ENCODE measurements around the gene CSMD2. TPM values are rescaled to one million over a fixed set of nuclear protein-coding genes. Genes with fewer than 3 reads are reported as not detected.

Gene CSMD2
- total RNA-seq, 2 donors from 2014 or later: not detected

DNA sequence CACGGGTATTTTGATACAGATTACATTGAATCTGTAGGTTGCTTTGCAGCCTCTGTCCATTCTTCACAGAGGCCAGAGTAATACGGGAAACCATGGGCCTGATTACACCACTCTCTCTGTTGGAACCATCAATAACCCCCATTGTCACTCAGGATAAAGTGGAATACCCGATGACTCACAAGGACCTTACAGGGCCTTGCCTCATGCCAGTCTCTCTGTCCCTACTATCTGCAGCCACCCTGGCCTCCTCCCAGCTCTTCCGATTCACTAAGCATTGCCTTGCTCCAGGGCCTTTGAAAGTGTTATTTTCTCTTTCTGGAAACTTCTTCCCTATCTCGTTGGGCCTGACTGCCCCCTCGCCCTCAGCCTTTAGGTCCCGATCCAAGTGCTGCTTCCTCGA lies 239.4 kb downstream of the CSMD2 start:
- H3K4me1 Mint-ChIP-seq: no peaks in the 10 kb centered on the region
- no peak for ATAC-seq
- peaks cover 2% of the 10 kb centered on the region for H3K36me3 Mint-ChIP-seq (ENCODE audit: low read depth)
- no peak overlapping the region for H3K4me3 Mint-ChIP-seq
- H3K27me3 Mint-ChIP-seq: peaks cover 8% of the 10 kb centered on the region
- H3K9me3 ChIP-seq (ENCODE audit: control insufficient read depth, low read length, poor library complexity, severe bottlenecking): no peaks in the 10 kb centered on the region
- DNase-seq: no peak
- H3K27ac Mint-ChIP-seq: no peak overlapping the region

DNA sequence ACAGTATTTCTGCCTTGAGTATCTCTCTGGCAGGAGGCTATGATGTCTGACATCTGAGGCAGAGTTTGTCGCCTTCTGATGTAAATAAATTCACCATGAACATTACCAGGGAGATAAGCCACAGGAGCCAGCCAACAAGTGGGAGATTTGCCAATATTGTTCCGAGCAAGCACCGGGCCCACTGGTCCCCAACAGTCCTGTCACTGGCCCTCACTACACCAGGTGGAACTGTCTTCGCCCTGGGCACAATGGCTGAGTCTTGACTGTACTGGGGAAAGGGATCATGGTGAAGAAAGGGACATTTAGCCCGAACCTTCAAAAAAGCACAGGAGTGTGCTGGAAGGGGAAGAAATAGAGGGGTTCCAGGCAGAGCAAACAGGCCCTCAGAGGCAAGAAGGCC lies 243.7 kb downstream of the CSMD2 start:
- H3K9me3 ChIP-seq (ENCODE audit: control insufficient read depth, low read length, poor library complexity, severe bottlenecking): no peaks in the 10 kb centered on the region
- Mint-ChIP-seq H3K4me3 (no peak overlapping the region), H3K4me1 (no peaks in the 10 kb centered on the region), H3K27me3 (no peaks in the 10 kb centered on the region), H3K36me3 (ENCODE audit: low read depth) (no peaks in the 10 kb centered on the region), H3K27ac (no peak overlapping the region)
- ATAC-seq (no peak), DNase-seq (no peak)

DNA sequence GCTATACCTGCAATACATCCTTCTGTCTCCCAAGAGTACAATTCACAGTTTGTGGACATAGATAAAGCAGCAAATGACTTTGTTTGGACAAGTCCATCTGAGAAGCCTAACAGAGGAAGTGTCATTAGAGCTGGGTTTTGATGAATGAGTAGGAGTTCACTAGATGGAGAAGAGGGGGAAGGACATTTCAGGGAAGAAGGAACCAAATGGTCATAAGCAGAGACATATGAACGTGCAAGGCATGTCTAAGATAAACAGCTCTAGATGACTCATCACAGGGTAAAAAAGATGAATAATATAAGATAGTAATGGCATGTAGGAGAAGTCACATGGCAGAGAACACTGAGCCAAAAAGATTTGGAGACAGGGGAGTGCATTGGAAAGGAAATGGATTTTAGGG lies 246.7 kb downstream of the CSMD2 start:
- ATAC-seq (no peak), DNase-seq (no peak)
- Mint-ChIP-seq H3K36me3 (ENCODE audit: low read depth) (no peaks in the 10 kb centered on the region), H3K4me1 (no peaks in the 10 kb centered on the region), H3K27ac (no peak overlapping the region), H3K27me3 (peaks cover 19% of the 10 kb centered on the region), H3K4me3 (no peak overlapping the region)
- no peaks in the 10 kb centered on the region for H3K9me3 ChIP-seq (ENCODE audit: control insufficient read depth, low read length, poor library complexity, severe bottlenecking)

DNA sequence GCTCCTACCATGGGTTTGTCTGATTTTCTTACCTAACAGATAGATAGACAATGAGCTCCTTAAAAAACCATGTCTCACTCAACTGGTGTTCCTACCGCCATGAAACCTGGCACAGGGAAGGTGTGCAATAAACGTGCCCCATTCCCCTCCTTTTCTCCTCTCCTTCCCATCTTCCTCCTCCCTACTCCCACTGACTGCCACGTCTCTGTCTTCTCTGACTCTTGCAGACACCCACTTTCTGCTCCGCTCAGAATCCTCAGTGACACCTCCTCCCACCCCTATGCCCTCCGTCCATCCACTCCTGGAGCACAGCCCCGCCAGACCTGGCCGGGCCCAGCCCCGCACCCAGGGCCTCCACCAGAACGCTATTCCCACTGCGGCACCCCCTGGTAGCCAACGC lies 248.2 kb downstream of the CSMD2 start:
- no peaks in the 10 kb centered on the region for H3K9me3 ChIP-seq (ENCODE audit: control insufficient read depth, low read length, poor library complexity, severe bottlenecking)
- Mint-ChIP-seq H3K4me3 (no peak overlapping the region), H3K27me3 (peaks cover 30% of the 10 kb centered on the region), H3K27ac (no peak overlapping the region), H3K36me3 (ENCODE audit: low read depth) (no peaks in the 10 kb centered on the region), H3K4me1 (no peaks in the 10 kb centered on the region)
- ATAC-seq: no peak
- DNase-seq: no peak

DNA sequence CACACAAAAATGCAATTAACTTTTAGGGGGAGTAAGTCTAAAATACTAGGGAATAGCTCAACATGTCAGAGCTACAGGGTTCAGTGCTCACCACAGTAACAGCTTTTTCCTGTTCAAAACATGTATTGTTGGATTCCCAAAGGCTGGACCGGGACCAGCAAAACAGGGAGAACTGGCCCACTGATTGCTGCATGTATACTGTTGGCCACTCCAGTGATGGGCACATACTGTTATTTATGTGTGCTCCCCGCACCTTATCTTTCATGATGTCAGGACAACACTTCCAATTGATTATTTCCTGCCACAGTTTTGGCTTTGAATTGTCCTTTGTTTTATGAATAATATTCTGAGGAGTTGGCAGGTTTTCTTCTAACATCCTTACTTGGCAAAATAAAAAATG lies 250.5 kb downstream of the CSMD2 start:
- Mint-ChIP-seq H3K4me3 (no peak overlapping the region), H3K27me3 (peaks cover 38% of the 10 kb centered on the region), H3K4me1 (no peaks in the 10 kb centered on the region), H3K36me3 (ENCODE audit: low read depth) (no peaks in the 10 kb centered on the region), H3K27ac (no peak overlapping the region)
- no peak for DNase-seq
- no peak for ATAC-seq
- no peaks in the 10 kb centered on the region for H3K9me3 ChIP-seq (ENCODE audit: control insufficient read depth, low read length, poor library complexity, severe bottlenecking)

DNA sequence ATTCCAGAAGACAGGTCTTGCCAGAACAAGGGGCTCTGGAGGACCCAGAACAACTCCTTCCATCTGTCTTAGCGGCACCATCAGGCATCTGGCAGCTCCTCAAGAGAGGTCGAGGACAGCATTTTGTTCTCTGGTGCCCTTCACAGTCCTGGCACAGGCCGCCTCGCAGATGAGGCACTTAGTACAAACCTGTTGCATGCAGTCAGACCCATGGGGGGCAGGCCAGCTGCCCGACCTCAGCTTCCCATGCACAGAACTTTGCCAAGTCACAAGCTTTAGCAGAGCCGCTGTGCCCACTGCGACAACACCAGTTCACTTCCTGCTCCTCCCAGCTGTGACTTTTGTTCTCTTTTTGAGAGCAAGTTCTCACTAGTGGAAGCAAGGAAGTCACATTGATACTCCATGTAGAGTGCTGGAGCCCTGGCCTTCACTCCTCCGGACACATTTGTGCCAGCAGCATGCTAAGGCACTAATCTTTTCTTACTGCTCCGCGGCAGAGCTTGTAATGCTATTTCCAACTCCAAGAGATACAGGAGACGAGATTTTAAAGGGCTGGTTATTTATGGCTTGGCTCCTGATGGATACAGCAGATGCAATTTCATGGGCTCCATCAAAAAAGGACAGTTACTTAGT lies 256.6 kb downstream of the CSMD2 start:
- DNase-seq: no peak
- H3K36me3 Mint-ChIP-seq (ENCODE audit: low read depth): no peaks in the 10 kb centered on the region
- H3K4me1 Mint-ChIP-seq: no peaks in the 10 kb centered on the region
- no peaks in the 10 kb centered on the region for H3K9me3 ChIP-seq (ENCODE audit: control insufficient read depth, low read length, poor library complexity, severe bottlenecking)
- H3K4me3 Mint-ChIP-seq: no peak overlapping the region
- no peak for ATAC-seq
- H3K27ac Mint-ChIP-seq: no peak overlapping the region
- peaks cover 26% of the 10 kb centered on the region for H3K27me3 Mint-ChIP-seq

DNA sequence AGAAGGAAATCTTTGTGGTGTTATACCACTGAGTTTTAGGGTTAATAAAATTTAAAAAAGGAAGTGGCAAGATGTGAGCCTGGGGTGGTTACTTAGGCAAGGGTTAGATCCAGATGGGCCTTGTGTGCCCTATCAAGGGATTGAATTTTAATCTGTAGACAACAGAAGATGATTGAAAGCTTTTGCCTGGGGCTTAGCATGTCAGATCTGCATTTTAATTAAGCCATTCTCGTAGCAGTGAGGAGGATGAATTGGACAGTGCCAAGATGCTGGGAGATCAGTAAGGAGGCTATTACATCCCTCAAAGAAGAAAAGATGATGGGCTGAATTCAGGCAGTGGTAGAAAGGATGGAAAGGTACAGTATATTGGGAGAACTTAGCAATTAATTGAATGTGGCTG lies 258.9 kb downstream of the CSMD2 start:
- Mint-ChIP-seq H3K27me3 (peaks cover 18% of the 10 kb centered on the region), H3K4me3 (no peak overlapping the region), H3K36me3 (ENCODE audit: low read depth) (no peaks in the 10 kb centered on the region), H3K4me1 (no peaks in the 10 kb centered on the region), H3K27ac (no peak overlapping the region)
- no peak for ATAC-seq
- H3K9me3 ChIP-seq (ENCODE audit: control insufficient read depth, low read length, poor library complexity, severe bottlenecking): no peaks in the 10 kb centered on the region
- DNase-seq: no peak

DNA sequence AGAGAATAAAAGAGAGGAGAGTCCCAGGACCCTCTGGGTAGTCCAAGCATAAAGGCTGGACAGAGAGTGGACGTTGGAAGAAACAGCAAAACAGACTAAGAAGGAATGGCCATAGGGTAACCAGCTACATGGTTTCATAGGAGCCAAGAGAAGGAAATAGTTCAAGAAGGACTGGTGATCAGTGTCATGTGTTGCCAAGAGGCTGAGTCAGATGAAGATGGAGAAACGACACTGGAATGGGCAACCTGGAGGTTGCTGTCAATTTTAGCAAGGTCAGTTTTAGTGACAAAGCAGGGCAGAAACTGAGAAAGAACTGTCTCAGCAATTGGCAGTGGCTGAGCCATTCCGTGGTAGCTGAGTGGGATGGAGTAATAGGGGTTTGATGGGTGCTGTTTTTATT lies 259.8 kb downstream of the CSMD2 start:
- Mint-ChIP-seq H3K36me3 (ENCODE audit: low read depth) (no peaks in the 10 kb centered on the region), H3K4me1 (no peaks in the 10 kb centered on the region), H3K27me3 (peaks cover 15% of the 10 kb centered on the region), H3K27ac (no peak overlapping the region), H3K4me3 (no peak overlapping the region)
- no peak for ATAC-seq
- DNase-seq: no peak
- H3K9me3 ChIP-seq (ENCODE audit: control insufficient read depth, low read length, poor library complexity, severe bottlenecking): no peaks in the 10 kb centered on the region

DNA sequence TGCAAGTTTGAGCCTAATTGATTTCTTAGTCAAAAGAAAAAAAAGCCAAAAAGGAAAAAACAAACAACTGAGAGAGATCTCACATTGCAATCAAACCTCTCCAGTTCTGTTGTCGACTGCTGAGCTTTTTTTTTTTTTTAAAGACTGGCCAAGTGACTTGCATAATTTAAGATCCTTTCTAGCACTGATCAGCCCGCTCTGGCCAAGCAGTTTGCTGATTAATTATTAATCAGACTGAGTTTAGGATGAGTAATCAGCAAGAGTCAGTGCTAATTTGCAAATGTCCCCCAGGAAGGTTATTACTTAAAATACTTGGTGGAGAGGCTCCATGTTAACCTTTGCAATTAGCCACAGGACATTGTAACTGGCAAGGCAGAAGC lies 261.8 kb downstream of the CSMD2 start:
- Mint-ChIP-seq H3K27me3 (peaks cover 19% of the 10 kb centered on the region), H3K4me1 (no peaks in the 10 kb centered on the region), H3K36me3 (ENCODE audit: low read depth) (no peaks in the 10 kb centered on the region), H3K4me3 (no peak overlapping the region), H3K27ac (no peak overlapping the region)
- no peaks in the 10 kb centered on the region for H3K9me3 ChIP-seq (ENCODE audit: control insufficient read depth, low read length, poor library complexity, severe bottlenecking)
- no peak for DNase-seq
- ATAC-seq: no peak

DNA sequence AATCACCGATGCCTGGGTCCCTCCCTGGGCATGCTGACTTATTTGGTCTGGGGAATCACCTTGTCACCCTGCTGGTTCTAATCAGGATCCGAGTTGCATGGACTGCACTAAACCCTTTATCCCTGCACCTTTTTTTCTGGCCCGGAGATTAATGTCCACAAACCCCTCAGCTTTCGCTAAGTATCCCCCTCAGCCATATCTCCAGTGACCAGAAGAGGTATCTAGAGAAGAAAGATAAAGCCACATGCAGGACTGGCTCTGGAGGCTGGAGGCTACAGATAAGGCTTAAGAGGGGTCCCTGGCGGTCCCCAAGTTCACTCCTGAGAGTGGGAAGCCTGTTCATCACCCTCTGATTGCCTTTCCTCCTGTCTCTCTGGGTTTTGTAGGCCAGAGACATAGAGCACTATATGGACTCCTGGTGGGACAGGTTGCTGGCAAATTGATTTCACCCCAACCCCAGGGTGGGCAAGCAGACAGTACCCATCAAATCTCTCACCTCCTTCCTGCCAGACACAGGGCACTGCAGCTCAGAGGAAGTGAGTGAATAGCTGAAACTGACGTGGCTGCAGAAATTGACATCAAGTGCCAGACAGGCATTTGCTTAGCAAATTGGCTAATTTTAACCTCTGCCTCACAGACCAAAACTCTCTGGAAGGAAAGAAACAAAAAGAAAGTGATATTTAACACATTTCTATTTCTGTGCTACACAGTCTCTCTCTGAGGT lies 262.4 kb downstream of the CSMD2 start:
- no peak for DNase-seq
- no peaks in the 10 kb centered on the region for H3K9me3 ChIP-seq (ENCODE audit: control insufficient read depth, low read length, poor library complexity, severe bottlenecking)
- H3K4me1 Mint-ChIP-seq: no peaks in the 10 kb centered on the region

DNA sequence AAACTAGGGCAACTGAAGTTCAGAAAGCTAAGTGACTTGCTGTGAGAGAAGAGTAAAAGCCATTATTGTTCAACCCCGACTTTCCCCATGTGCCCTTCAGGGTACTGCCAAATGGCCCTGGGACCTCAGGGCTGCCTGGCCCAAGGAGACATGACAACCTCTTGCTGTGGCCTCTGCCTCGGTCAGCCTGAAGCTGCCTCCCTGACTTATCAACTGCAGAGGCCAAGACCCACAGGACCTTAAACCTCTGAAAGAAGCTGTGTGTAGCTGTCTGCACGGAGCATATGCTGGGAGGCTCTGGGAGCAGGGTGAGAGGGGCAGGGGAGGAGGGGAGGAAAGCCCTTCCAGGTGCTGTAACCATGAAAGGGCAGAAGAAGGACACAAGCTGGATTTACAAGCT lies 265.3 kb downstream of the CSMD2 start:
- no peaks in the 10 kb centered on the region for H3K4me1 Mint-ChIP-seq
- no peaks in the 10 kb centered on the region for H3K9me3 ChIP-seq (ENCODE audit: control insufficient read depth, low read length, poor library complexity, severe bottlenecking)
- ATAC-seq (no peak), DNase-seq (no peak)
- H3K27me3 Mint-ChIP-seq: peaks cover 25% of the 10 kb centered on the region
- no peak overlapping the region for H3K4me3 Mint-ChIP-seq
- no peak overlapping the region for H3K27ac Mint-ChIP-seq
- H3K36me3 Mint-ChIP-seq (ENCODE audit: low read depth): no peaks in the 10 kb centered on the region

More for the DNA sequence above, 262.4 kb downstream of the CSMD2 start:
- H3K4me3 Mint-ChIP-seq: no peak overlapping the region
- ATAC-seq: no peak
- H3K27me3 Mint-ChIP-seq: peaks cover 19% of the 10 kb centered on the region
- no peak overlapping the region for H3K27ac Mint-ChIP-seq
- no peaks in the 10 kb centered on the region for H3K36me3 Mint-ChIP-seq (ENCODE audit: low read depth)

DNA sequence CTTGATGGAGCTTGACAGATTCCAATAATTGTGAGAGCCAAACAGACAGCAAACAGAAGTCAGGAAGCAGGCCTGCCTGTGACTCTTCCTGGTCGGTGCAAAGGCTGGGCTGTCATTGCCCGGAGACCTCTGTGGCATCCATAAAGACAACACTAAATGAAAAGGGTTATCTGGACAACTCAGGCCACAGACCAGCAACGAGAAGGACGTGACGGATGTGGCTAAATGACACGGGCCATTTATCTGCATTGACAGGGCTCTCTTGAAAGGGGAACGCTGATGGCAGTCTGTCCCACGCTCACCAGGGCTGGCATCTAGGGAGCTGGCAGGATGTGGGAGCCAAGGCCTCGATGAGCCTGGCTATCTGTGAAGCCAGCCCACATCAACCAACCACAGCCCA lies 266.1 kb downstream of the CSMD2 start:
- Mint-ChIP-seq H3K27ac (no peak overlapping the region), H3K27me3 (peaks cover 29% of the 10 kb centered on the region), H3K4me1 (no peaks in the 10 kb centered on the region), H3K36me3 (ENCODE audit: low read depth) (no peaks in the 10 kb centered on the region), H3K4me3 (no peak overlapping the region)
- ATAC-seq: no peak
- DNase-seq: no peak
- H3K9me3 ChIP-seq (ENCODE audit: control insufficient read depth, low read length, poor library complexity, severe bottlenecking): no peaks in the 10 kb centered on the region

DNA sequence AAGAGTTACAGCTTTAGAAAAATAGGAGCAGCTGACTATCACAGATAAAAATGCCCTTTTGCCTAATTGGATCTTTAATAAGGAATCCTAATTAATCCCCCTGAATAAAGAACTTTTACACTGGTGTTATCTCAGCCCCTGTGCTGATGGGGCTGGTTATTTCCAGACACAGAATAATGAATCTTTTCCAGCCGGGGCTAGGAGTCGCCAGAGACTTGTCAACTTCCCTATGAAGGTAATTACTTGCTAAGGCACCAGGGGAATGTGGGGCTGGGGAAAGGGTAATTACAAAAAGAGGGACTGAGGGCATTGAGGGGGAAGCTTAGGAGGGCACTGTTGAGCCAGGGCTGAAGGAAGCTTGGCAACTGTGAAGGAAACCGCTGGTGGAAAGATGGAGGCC lies 266.6 kb downstream of the CSMD2 start:
- no peak overlapping the region for H3K27ac Mint-ChIP-seq
- no peaks in the 10 kb centered on the region for H3K36me3 Mint-ChIP-seq (ENCODE audit: low read depth)

DNA sequence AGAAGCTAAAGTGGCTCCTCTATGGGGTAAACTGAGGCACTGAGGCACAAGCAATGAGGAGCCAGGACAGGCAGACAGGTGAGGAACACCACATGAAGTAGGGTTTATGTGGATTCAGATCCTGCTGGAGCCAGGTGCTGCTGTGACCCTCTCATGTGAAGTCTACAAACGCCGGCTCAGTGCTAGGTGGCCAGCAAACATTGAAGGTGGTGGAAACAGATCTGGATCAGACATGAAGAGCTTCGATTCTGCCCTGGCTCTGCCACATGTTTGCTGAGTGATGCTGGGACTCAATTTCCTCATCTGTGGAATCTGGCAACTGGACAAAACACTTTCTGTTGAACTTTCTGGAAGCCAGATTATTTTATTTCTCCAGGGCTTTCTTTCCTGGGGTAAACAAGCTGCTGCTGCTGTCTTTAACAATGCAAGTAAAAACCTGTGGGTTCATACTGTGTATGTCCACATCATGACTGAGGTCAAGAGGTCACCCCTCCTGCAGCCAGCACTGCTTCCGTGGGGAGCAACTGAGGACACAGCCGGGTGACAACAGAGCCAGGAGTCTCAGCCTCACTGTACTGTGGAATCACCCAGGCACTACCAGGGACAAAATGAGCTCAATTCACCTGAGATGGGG lies 267.8 kb downstream of the CSMD2 start:
- ATAC-seq: no peak
- peaks cover 18% of the 10 kb centered on the region for H3K27me3 Mint-ChIP-seq
- no peak overlapping the region for H3K27ac Mint-ChIP-seq
- no peaks in the 10 kb centered on the region for H3K4me1 Mint-ChIP-seq
- H3K36me3 Mint-ChIP-seq (ENCODE audit: low read depth): no peaks in the 10 kb centered on the region
- no peak overlapping the region for H3K4me3 Mint-ChIP-seq
- H3K9me3 ChIP-seq (ENCODE audit: control insufficient read depth, low read length, poor library complexity, severe bottlenecking): no peaks in the 10 kb centered on the region
- no peak for DNase-seq

More for the DNA sequence above, 266.6 kb downstream of the CSMD2 start:
- no peak overlapping the region for H3K4me3 Mint-ChIP-seq
- peaks cover 24% of the 10 kb centered on the region for H3K27me3 Mint-ChIP-seq
- no peak for ATAC-seq
- no peak for DNase-seq
- no peaks in the 10 kb centered on the region for H3K9me3 ChIP-seq (ENCODE audit: control insufficient read depth, low read length, poor library complexity, severe bottlenecking)
- no peaks in the 10 kb centered on the region for H3K4me1 Mint-ChIP-seq

Data from T-helper 17 cell (primary cell).